Esophagus squamous epithelium (tissue), 4 donors: Measurements from ENCODE around the gene PTPN20.

Experiments
- CTCF ChIP-seq, 6 experiments: fragments of 450-650 bp in 4 of 6; fragments of 200-600 bp in 2 of 6; sonication (generic) in 2 of 6; IDR thresholded peaks; one replicate each; pipeline ENCODE4 v1.5.1; 2016 to 2019; ENCODE audit warnings: antibody characterized with exemption in 6 of 6, mild to moderate bottlenecking in 4 of 6, moderate library complexity in 4 of 6
- POLR2A ChIP-seq, 4 donors: fragments of 450-650 bp; IDR thresholded peaks; one replicate each; pipeline ENCODE4 v1.6.1; 2017; ENCODE audit warnings: antibody characterized with exemption in 4 of 4, mild to moderate bottlenecking in 4 of 4, moderate library complexity in 3 of 4

- TF ChIP-seq CTCF (IDR thresholded peaks at IDR 0.05) = no peak
- no peak for TF ChIP-seq POLR2A (IDR thresholded peaks at IDR 0.05)
These were observed 135.3 kb downstream of the PTPN20 start for GRCh38 chr10:47046321-47047126.
